ENCODE measurements around the gene PLXNB1.

Gene PLXNB1

GRCh38 chr3:48432411-48433371 is 2.8 kb upstream of the PLXNB1 start:
- Histone ChIP-seq H3K9me3 (ENCODE audit: insufficient read depth, low read length) (no peaks in the 10 kb centered on the region), H3K27me3 (ENCODE audit: insufficient read depth, insufficient read length) (no peaks in the 10 kb centered on the region), H3K4me3 (ENCODE audit: insufficient read length, low read depth) (no peak overlapping the region), H3K36me3 (ENCODE audit: insufficient read depth, insufficient read length, low read length) (peaks cover 57% of the 10 kb centered on the region), H3K9ac (ENCODE audit: insufficient read length, low read depth) (no peak overlapping the region), H3K4me1 (ENCODE audit: insufficient read depth, insufficient read length) (peaks cover 27% of the 10 kb centered on the region)
- peak; percentile 44 for DNase-seq (ENCODE audit: low read depth, low spot score)
- TF ChIP-seq ZNF274 (IDR thresholded peaks at IDR 0.05; ENCODE audit: low read depth, low read length) (no peak), YY1 (IDR thresholded peaks at IDR 0.05; ENCODE audit: insufficient read depth, insufficient read length) (no peak), SUZ12 (IDR thresholded peaks at IDR 0.05; ENCODE audit: extremely low read depth, insufficient read depth, insufficient read length) (no peak)

DNA sequence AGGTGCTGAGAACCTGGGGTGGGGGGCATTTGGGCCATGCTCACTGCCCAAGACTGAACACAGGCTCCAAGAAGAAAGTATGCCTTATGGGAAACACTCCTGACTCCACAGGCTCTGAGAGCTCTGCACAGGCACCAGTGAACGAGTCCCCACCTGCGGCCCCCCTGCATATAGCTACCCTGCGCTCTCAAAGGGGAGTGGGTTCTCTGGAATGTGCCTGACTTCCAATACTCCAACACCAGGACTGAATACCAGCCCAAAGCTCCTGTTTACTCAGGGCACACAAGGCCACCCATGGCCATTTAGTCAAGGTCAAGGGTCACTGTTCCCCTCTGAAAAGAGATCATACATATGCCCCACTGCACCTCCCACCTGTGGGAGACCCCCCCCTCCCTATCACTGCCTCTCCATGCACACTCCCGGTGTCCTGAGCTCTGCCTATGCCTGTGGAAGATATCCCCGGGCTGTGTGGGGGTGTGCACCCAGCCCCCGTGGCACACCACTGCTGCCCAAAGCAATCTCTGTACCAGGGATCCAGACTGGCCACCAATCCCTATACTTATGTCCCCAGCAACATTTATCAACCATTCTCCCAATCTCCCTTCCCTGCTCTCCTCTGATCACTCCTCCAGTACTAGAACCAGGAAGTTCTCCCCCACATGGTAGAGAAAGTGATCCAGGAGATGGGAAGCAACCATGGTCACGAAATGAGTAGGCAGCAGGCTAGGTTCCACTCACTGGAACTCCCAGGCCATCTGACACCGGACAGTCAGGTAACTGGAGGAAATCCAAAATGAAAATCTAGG is 1.5 kb upstream of the PLXNB1 start:
- peaks cover 51% of the 10 kb centered on the region for H3K36me3 ChIP-seq (ENCODE audit: insufficient read depth, insufficient read length, low read length)
- no peaks in the 10 kb centered on the region for H3K27me3 ChIP-seq (ENCODE audit: insufficient read depth, insufficient read length)
- H3K9me3 ChIP-seq (ENCODE audit: insufficient read depth, low read length), result no peaks in the 10 kb centered on the region
- no peak overlapping the region for H3K9ac ChIP-seq (ENCODE audit: insufficient read length, low read depth)
- TF ChIP-seq YY1 (IDR thresholded peaks at IDR 0.05; ENCODE audit: insufficient read depth, insufficient read length) (no peak), SUZ12 (IDR thresholded peaks at IDR 0.05; ENCODE audit: extremely low read depth, insufficient read depth, insufficient read length) (no peak), ZNF274 (IDR thresholded peaks at IDR 0.05; ENCODE audit: low read depth, low read length) (no peak)
- H3K4me3 ChIP-seq (ENCODE audit: insufficient read length, low read depth), result no peak overlapping the region
- H3K4me1 ChIP-seq (ENCODE audit: insufficient read depth, insufficient read length), result peaks cover 34% of the 10 kb centered on the region
- no peak for DNase-seq (ENCODE audit: low read depth, low spot score)

DNA sequence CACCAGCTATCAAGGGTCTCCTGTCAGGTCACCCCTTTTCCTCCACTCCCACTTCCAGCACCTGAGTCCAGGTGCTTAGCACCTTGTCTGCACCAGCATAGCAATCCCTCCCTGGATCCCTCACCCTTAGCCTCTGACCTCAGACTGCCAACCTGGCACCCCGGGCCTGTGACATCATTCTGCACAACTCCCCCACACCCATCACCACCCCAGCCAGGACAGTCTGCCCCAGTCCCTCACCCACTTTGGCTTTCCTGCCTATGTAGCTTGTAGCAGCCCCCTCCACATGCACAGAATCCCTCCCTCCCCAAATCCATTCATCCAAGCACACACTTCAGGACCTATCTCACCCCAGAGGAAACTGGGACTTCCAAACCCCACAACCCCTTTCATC is 819 bp upstream of the PLXNB1 start:
- H3K36me3 ChIP-seq (ENCODE audit: insufficient read depth, insufficient read length, low read length), result peaks cover 56% of the 10 kb centered on the region
- H3K9ac ChIP-seq (ENCODE audit: insufficient read length, low read depth), result peak overlapping the region; percentile 88
- H3K9me3 ChIP-seq (ENCODE audit: insufficient read depth, low read length), result no peaks in the 10 kb centered on the region
- no peak for TF ChIP-seq YY1 (IDR thresholded peaks at IDR 0.05; ENCODE audit: insufficient read depth, insufficient read length)
- TF ChIP-seq ZNF274 (IDR thresholded peaks at IDR 0.05; ENCODE audit: low read depth, low read length), result no peak
- TF ChIP-seq SUZ12 (IDR thresholded peaks at IDR 0.05; ENCODE audit: extremely low read depth, insufficient read depth, insufficient read length), result no peak
- no peak overlapping the region for H3K4me3 ChIP-seq (ENCODE audit: insufficient read length, low read depth)
- no peaks in the 10 kb centered on the region for H3K27me3 ChIP-seq (ENCODE audit: insufficient read depth, insufficient read length)
- DNase-seq (ENCODE audit: low read depth, low spot score), result no peak
- H3K4me1 ChIP-seq (ENCODE audit: insufficient read depth, insufficient read length), result peaks cover 34% of the 10 kb centered on the region

GRCh38 chr3:48429317-48429959 is 448 bp downstream of the PLXNB1 start:
- TF ChIP-seq ZNF274 (IDR thresholded peaks at IDR 0.05; ENCODE audit: low read depth, low read length) (no peak), SUZ12 (IDR thresholded peaks at IDR 0.05; ENCODE audit: extremely low read depth, insufficient read depth, insufficient read length) (no peak), YY1 (IDR thresholded peaks at IDR 0.05; ENCODE audit: insufficient read depth, insufficient read length) (no peak)
- peaks cover 37% of the 10 kb centered on the region for H3K4me1 ChIP-seq (ENCODE audit: insufficient read depth, insufficient read length)
- peaks cover 52% of the 10 kb centered on the region for H3K36me3 ChIP-seq (ENCODE audit: insufficient read depth, insufficient read length, low read length)
- H3K9me3 ChIP-seq (ENCODE audit: insufficient read depth, low read length), result no peaks in the 10 kb centered on the region
- DNase-seq (ENCODE audit: low read depth, low spot score), result peak; percentile 52
- no peaks in the 10 kb centered on the region for H3K27me3 ChIP-seq (ENCODE audit: insufficient read depth, insufficient read length)
- H3K9ac ChIP-seq (ENCODE audit: insufficient read length, low read depth), result peak overlapping the region; percentile 88
- H3K4me3 ChIP-seq (ENCODE audit: insufficient read length, low read depth), result peak overlapping the region; percentile 77

DNA sequence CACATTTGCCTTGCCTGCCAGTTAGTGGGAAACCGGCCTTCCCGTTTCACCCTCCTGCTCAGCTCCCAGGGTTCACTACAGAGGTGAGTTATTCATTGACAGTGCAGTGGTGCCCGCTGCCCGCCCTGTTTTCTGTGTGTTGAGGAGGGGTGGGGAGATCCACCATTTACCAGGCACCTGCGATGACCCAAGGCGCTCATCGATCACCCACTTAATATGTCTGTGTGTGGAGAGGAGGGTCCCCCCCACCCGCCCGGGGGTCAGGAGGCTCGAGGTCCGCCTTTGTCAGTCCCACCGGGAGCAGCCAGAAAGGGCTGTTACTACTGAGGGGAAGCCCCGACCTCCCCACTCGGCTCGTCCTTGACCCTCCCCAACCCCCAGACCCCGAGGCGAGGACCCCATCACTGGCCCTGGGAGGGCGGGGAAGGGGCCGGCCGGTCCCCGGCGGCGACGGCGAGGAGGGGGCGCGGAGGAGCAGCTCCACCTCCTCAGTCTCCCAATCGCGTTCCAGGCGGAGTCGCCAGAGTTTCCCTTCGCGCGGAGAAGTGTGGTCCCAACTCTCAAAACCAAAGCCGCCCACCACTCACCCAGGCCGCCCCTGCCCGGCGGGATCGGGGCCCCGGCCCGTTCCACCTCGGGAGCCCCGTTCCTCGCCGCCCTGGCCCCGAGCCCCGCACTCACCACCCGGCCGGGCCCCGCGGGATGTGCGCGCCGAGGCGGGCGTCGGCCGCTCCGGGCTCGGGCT is 1.1 kb downstream of the PLXNB1 start:
- no peak for DNase-seq (ENCODE audit: low read depth, low spot score)
- H3K27me3 ChIP-seq (ENCODE audit: insufficient read depth, insufficient read length), result no peaks in the 10 kb centered on the region
- H3K4me1 ChIP-seq (ENCODE audit: insufficient read depth, insufficient read length), result peaks cover 39% of the 10 kb centered on the region
- peak overlapping the region; percentile 77 for H3K4me3 ChIP-seq (ENCODE audit: insufficient read length, low read depth)
- no peaks in the 10 kb centered on the region for H3K9me3 ChIP-seq (ENCODE audit: insufficient read depth, low read length)
- peak overlapping the region; percentile 88 for H3K9ac ChIP-seq (ENCODE audit: insufficient read length, low read depth)
- TF ChIP-seq YY1 (IDR thresholded peaks at IDR 0.05; ENCODE audit: insufficient read depth, insufficient read length) (no peak), SUZ12 (IDR thresholded peaks at IDR 0.05; ENCODE audit: extremely low read depth, insufficient read depth, insufficient read length) (no peak), ZNF274 (IDR thresholded peaks at IDR 0.05; ENCODE audit: low read depth, low read length) (no peak)
- peaks cover 52% of the 10 kb centered on the region for H3K36me3 ChIP-seq (ENCODE audit: insufficient read depth, insufficient read length, low read length)

DNA sequence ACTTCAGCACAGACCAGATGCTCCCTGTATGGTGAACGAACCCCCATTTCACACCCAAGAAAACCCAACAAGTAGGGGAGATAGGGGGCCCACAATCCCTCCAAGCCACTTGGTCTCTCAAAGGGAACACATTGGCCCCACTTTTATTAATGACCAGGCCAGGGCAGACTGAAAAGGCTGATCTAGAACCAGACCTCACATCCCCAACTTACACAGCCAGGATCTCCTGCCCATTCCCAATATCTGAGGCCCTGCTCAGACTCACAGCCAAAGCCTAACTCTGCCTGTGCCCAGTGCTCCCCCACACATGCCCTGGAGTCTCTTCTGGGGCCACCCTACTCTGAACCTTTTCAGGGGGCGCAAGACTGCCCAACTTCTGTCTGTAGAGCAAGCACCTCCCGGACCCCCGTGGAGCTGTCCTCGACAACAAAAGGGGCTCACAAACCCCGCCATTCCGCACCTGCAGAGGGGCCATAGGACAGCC is 1.8 kb downstream of the PLXNB1 start:
- Histone ChIP-seq H3K9me3 (ENCODE audit: insufficient read depth, low read length) (no peaks in the 10 kb centered on the region), H3K4me3 (ENCODE audit: insufficient read length, low read depth) (peak overlapping the region; percentile 77), H3K9ac (ENCODE audit: insufficient read length, low read depth) (peak overlapping the region; percentile 88), H3K4me1 (ENCODE audit: insufficient read depth, insufficient read length) (peaks cover 33% of the 10 kb centered on the region), H3K36me3 (ENCODE audit: insufficient read depth, insufficient read length, low read length) (peaks cover 52% of the 10 kb centered on the region), H3K27me3 (ENCODE audit: insufficient read depth, insufficient read length) (no peaks in the 10 kb centered on the region)
- TF ChIP-seq SUZ12 (IDR thresholded peaks at IDR 0.05; ENCODE audit: extremely low read depth, insufficient read depth, insufficient read length), result no peak
- no peak for TF ChIP-seq ZNF274 (IDR thresholded peaks at IDR 0.05; ENCODE audit: low read depth, low read length)
- TF ChIP-seq YY1 (IDR thresholded peaks at IDR 0.05; ENCODE audit: insufficient read depth, insufficient read length), result no peak
- DNase-seq (ENCODE audit: low read depth, low spot score), result no peak

Data from NT2/D1 (cell line).